Panc1 (cell line): ENCODE data around the gene CFAP141. TPM values are rescaled to one million over a fixed set of nuclear protein-coding genes. Genes with fewer than 3 reads are reported as not detected.
A peak's percentile ranks its signal among the peaks of the same experiment; 100 is the strongest.

Experiments
- ATAC-seq: fragments of 200-7000 bp; cut with Tn5 transposase; 2 replicates; pipeline ENCODE4 v1.9.1; 2020; ENCODE audit warnings: mild to moderate bottlenecking, moderate library complexity
- BruUV-seq: library from RNA; stranded (reverse); fragments of 400-500 nt; replicated peaks from 2 replicates; lab custom pipeline; 2021; lab: Mats Ljungman, UMichigan
- CTCF ChIA-PET: fragments of 300-600 bp; sonication (Branson Sonifier 250); formaldehyde crosslinking; loops from one replicate; lab custom pipeline; 2022; ENCODE audit warnings: antibody characterized with exemption; lab: Charles Lee
- POLR2A ChIA-PET: fragments of 300-600 bp; sonication (Branson Sonifier 250); formaldehyde crosslinking; loops from one replicate; lab custom pipeline; 2022; ENCODE audit warnings: antibody characterized with exemption; lab: Charles Lee
- DNase-seq: peaks from one replicate; pipeline ENCODE4 v3.0.0-alpha.2; 2010; ENCODE audit warnings: low read depth, low spot score
- H3K27ac ChIP-seq: 2 replicates; pipeline ENCODE4 v1.5.1; 2011; ENCODE audit warnings: mild to moderate bottlenecking, low read length, inconsistent platforms
- H3K27me3 ChIP-seq: fragments of 200-500 bp; sonication (Bioruptor generic); 2 replicates; pipeline ENCODE4 v1.6.0; 2014; ENCODE audit warnings: low read length, inconsistent platforms; ENCODE audit not compliant: control insufficient read depth, insufficient read depth
- H3K36me3 ChIP-seq: fragments of 200-500 bp; sonication (Bioruptor generic); 2 replicates; pipeline ENCODE4 v1.5.1; 2014; ENCODE audit warnings: inconsistent platforms, mild to moderate bottlenecking, low read length, moderate library complexity; ENCODE audit not compliant: control insufficient read depth, insufficient read depth
- H3K4me1 ChIP-seq: 2 replicates; pipeline ENCODE4 v1.5.1; 2011; ENCODE audit warnings: inconsistent platforms, mild to moderate bottlenecking, low read length, moderate library complexity; ENCODE audit not compliant: control insufficient read depth, insufficient read depth
- H3K4me3 ChIP-seq, 2 experiments: 2 replicates each; pipeline ENCODE4 v1.5.1; 2011 to 2012; ENCODE audit warnings: low read depth in 2 of 2, low read length in 2 of 2, mild to moderate bottlenecking in 2 of 2, inconsistent platforms in 1 of 2, moderate library complexity in 1 of 2
- H3K9me3 ChIP-seq: fragments of 200-500 bp; sonication (Bioruptor generic); 2 replicates; pipeline ENCODE4 v1.5.1; 2014; ENCODE audit warnings: low read depth, mild to moderate bottlenecking, inconsistent platforms, low read length, moderate library complexity; ENCODE audit not compliant: control insufficient read depth, insufficient read depth
- POLR2AphosphoS5 ChIP-seq: IDR thresholded peaks from 2 replicates; pipeline ENCODE4 v1.6.1; 2012; ENCODE audit warnings: mild to moderate bottlenecking, low read depth, low read length, moderate library complexity
- SIN3A ChIP-seq: IDR thresholded peaks from 2 replicates; pipeline ENCODE4 v1.6.1; 2012; ENCODE audit warnings: low read depth, mild to moderate bottlenecking, low read length, moderate library complexity, borderline replicate concordance; ENCODE audit not compliant: insufficient read depth
- TCF7L2 ChIP-seq: IDR thresholded peaks from 2 replicates; pipeline ENCODE4 v1.6.1; 2011; ENCODE audit warnings: mild to moderate bottlenecking, low read depth, low read length, inconsistent platforms
- in situ Hi-C: cut with HindIII; loops from 2 replicates; pipeline ENCODE4 v1.10.0; 2016; ENCODE audit warnings: low sequenced_read_pairs, low pct_unique_long_range_greater_than_20kb
- intact Hi-C: fragments of 100-400 bp; cut with micrococcal nuclease; formaldehyde crosslinking; loops from one replicate; pipeline ENCODE4 v1.10.0; 2022; ENCODE audit not compliant: unreplicated experiment
- total RNA-seq: library from RNA; stranded (reverse); gene quantifications from one replicate; pipeline ENCODE4 v1.2.1, GENCODE V29; 2021; ENCODE audit not compliant: unreplicated experiment
- TF ChIP-seq, protein P1 (sequence below): fragments of 450-650 bp; IDR thresholded peaks from 2 replicates; pipeline ENCODE4 v1.5.1; 2017; ENCODE audit warnings: mild to moderate bottlenecking
- TF ChIP-seq, protein P2 (sequence below), 2 experiments: IDR thresholded peaks; 2 replicates each; pipeline ENCODE4 v1.6.1; 2011 to 2012; ENCODE audit warnings: low read depth in 2 of 2, control low read depth in 1 of 2, low read length in 1 of 2, mild to moderate bottlenecking in 1 of 2, moderate library complexity in 1 of 2; ENCODE audit not compliant: insufficient read depth in 1 of 2

Gene CFAP141
- total RNA-seq, 1 experiment from 2014 or later = not detected

DNA sequence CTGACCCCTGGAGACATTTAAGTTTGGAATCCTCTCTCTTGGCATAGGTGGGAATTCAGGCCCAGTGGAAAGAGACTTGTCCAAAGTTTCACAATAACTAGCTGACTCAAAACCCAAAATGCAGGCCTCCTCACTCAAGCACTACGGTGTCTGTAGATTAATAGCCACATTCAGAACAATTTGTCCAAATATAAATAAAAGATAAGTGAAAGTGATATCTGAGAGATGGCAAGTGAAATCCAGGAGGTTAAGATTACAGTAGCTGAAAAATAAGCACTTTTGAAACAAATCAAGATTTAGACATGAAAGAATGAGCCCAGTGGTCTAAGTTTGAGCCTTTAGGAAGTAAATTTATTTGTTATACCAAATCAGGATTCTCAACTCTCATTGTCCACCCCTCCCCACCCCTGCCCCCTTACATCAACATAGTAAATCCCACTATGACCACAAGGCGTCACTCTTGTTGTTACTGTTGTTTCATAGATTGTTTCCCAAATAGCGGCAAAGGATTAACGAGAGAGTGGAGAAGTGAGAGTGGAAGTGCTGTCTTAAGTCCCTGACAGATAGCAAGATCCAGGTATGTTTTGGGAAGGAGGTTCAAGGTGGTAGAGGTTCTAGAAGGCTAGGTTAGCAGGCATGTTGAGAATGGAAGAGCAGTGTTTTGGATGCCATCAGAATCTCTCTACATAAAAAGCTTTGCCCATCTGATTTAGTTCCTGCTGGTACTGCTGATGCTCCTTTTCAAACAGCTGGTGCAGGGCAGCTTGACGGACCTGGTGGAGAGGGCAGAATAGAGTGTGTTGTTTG lies 7.2 kb downstream of the CFAP141 start:
- CTCF ChIA-PET = interaction anchor here (0.6 to 2.7 kb wide), 3 partner anchors 31 to 671 kb away, joined by 3 to 8 read pairs (median 3); no protein-coding TSS in a partner anchor
- Histone ChIP-seq H3K27ac (no peak overlapping the region), H3K9me3 (no peaks in the 10 kb centered on the region), H3K27me3 (no peaks in the 10 kb centered on the region), H3K36me3 (no peaks in the 10 kb centered on the region), H3K4me3 (peak overlapping the region in 1 of 2 experiments; percentile 13; a peak in 1 of 4 replicates), H3K4me1 (0 out of 2 replicates have a peak, but pooled peaks cover 2% of the 10 kb centered on the region)
- TF ChIP-seq SIN3A = no peak
- TF ChIP-seq, protein P1, sequence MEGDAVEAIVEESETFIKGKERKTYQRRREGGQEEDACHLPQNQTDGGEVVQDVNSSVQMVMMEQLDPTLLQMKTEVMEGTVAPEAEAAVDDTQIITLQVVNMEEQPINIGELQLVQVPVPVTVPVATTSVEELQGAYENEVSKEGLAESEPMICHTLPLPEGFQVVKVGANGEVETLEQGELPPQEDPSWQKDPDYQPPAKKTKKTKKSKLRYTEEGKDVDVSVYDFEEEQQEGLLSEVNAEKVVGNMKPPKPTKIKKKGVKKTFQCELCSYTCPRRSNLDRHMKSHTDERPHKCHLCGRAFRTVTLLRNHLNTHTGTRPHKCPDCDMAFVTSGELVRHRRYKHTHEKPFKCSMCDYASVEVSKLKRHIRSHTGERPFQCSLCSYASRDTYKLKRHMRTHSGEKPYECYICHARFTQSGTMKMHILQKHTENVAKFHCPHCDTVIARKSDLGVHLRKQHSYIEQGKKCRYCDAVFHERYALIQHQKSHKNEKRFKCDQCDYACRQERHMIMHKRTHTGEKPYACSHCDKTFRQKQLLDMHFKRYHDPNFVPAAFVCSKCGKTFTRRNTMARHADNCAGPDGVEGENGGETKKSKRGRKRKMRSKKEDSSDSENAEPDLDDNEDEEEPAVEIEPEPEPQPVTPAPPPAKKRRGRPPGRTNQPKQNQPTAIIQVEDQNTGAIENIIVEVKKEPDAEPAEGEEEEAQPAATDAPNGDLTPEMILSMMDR = peak; percentile 80
- TF ChIP-seq, protein P2, sequence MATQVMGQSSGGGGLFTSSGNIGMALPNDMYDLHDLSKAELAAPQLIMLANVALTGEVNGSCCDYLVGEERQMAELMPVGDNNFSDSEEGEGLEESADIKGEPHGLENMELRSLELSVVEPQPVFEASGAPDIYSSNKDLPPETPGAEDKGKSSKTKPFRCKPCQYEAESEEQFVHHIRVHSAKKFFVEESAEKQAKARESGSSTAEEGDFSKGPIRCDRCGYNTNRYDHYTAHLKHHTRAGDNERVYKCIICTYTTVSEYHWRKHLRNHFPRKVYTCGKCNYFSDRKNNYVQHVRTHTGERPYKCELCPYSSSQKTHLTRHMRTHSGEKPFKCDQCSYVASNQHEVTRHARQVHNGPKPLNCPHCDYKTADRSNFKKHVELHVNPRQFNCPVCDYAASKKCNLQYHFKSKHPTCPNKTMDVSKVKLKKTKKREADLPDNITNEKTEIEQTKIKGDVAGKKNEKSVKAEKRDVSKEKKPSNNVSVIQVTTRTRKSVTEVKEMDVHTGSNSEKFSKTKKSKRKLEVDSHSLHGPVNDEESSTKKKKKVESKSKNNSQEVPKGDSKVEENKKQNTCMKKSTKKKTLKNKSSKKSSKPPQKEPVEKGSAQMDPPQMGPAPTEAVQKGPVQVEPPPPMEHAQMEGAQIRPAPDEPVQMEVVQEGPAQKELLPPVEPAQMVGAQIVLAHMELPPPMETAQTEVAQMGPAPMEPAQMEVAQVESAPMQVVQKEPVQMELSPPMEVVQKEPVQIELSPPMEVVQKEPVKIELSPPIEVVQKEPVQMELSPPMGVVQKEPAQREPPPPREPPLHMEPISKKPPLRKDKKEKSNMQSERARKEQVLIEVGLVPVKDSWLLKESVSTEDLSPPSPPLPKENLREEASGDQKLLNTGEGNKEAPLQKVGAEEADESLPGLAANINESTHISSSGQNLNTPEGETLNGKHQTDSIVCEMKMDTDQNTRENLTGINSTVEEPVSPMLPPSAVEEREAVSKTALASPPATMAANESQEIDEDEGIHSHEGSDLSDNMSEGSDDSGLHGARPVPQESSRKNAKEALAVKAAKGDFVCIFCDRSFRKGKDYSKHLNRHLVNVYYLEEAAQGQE (IDR thresholded peaks at IDR 0.05; ENCODE audit: insufficient read depth in 1 of 2, low read depth in 2 of 2, low read length in 1 of 2) = no peak
- TF ChIP-seq TCF7L2 = no peak
- DNase-seq = no peak
- in situ Hi-C loops (no loop called here), intact Hi-C loops (loop anchor here (1.0 to 10.0 kb wide), 2 partner anchors 73 to 136 kb away; partner anchors contain the start of gene HAX1)
- BruUV-seq = no TSS peak
- peak; percentile 87 for ATAC-seq
- POLR2A ChIA-PET = no interaction called here

DNA sequence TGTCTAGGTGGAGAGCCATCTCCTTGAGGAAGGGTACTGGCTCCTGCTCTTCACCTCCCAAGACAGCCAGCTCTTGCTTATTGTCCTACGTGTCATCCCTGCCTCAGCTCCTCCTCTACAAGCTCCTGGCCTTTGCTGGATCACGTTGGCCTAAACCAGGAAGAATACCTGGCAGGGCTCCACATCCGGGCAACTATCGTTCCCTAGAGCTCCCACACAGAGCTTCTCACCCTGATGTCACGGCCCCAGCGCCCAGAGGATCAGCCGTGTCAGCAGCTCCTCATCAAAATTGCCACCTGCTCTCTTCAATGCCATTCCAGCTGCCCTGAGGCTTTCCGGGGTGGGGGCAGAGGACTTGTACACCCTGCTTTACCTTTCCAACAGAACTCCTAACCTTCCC lies 12.3 kb downstream of the CFAP141 start:
- TF ChIP-seq TCF7L2 = no peak
- TF ChIP-seq, protein P2 (IDR thresholded peaks at IDR 0.05; ENCODE audit: insufficient read depth in 1 of 2, low read depth in 2 of 2, low read length in 1 of 2) = no peak
- TF ChIP-seq, protein P1 = no peak
- no peak for TF ChIP-seq POLR2AphosphoS5
- no peak for TF ChIP-seq SIN3A
- no peak overlapping the region for H3K4me3 ChIP-seq
- DNase-seq = no peak
- CTCF ChIA-PET = no interaction called here
- peaks cover 13% of the 10 kb centered on the region for H3K27me3 ChIP-seq
- in situ Hi-C loops (no loop called here), intact Hi-C loops (loop anchor here (10.0 kb wide), 1 partner anchor 141 kb away; no protein-coding TSS in a partner anchor)
- BruUV-seq = no TSS peak
- H3K36me3 ChIP-seq = no peaks in the 10 kb centered on the region
- no peaks in the 10 kb centered on the region for H3K4me1 ChIP-seq
- ATAC-seq = no peak
- POLR2A ChIA-PET = interaction anchor here (0.6 kb wide), 1 partner anchor 64 kb away, joined by 17 read pairs; no protein-coding TSS in a partner anchor
- no peaks in the 10 kb centered on the region for H3K9me3 ChIP-seq
- H3K27ac ChIP-seq = no peak overlapping the region
